DMS153 (cell line): ENCODE data around the gene SPOUT1.

Experiments
- DNase-seq: peaks from one replicate; lab custom pipeline; 2025; lab: John Stamatoyannopoulos, UW

Gene SPOUT1

DNA sequence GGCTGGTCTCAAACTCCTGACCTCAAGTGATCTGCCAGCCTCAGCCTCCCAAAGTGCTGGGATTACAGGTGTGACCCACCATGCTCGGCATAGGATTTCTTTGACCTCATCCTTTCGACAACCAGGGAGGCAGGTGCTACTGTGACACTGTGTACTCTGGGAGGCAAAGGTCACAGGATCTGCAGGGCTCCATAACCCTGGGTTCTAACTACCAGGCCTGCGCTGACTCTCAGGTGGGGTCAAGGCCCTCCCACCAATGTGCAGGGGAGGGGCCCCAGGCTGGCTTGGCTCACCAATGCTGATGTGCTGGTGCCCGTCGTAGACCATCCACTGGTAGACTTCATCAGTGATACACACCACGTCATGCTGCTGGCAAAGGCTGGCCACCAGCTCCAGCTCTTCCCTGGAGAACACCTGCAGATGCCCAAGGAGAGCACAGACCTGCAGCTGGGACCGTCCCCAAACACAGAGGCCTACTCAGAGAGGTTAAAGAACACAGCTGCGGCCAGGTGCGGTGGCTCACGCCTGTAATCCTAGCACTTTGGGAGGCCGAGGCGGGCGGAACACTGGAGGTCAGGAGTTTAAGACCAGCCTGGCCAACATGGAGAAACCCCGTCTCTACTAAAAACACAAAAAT is 7.0 kb upstream of the SPOUT1 start:
- DNase-seq = no peak

DNA sequence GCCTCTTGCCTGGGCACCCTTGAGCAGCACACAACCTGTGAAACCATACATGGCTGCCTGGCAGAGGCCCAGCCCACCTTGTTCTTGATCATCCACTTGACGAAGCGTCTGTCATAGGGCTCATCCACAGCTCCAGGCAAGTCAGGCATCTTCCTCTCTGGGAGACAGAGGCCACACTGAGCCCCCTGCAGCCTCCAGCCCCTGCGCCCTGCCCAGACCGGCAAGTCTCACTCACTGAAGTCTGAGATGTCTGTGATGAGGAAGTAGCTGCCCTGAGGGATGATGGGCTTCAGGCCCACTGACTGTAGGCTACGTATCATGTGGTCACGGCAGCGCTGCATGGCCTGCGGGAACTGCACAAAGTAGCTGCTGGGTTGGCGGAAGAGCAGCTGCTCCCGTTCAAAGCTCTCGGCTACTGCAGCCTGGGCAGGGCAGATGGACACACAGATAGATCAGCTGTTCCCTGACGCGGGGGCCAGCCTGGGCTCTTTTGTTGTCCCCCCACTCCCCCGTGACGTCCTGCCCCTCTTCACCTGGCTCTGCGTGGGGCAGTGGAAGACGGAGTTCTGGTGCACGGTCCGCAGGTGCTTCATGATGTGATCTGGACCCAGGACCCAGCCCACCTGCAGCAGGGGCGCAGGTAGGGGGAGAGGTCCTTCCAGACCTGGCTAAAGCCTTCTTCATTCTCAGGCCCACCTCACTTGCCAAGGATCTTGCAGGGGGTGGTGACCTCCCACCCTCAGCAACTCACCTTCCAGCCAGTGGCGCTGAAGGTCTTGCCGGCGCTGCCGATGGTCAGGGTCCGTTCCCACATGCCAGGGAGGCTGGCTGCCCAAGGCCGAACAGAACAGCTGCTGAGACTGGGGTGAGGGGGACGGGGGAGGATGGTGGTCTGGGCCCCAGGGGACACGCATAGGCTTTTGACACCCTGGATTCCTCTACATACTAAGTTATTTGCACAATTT is 5.9 kb upstream of the SPOUT1 start:
- DNase-seq = no peak

DNA sequence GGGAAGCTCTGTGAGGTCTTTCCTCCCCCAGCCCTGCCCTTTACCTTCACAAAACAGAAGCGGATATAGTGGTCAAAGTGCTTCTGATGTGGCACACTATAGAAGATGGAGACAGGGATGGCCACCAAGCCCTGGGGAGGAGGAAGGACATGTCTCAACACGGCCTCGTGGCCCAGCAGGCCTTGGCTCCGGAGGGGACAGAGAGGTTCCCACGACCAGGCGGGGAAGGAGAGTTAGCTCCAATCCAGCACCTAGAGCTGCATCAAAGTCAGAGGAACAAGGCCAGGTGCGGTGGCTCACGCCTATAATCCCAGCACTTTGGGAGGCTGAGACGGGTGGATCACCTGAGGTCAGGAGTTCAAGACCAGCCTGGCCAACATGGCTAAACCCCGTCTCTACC is 4.1 kb upstream of the SPOUT1 start:
- DNase-seq = no peak

DNA sequence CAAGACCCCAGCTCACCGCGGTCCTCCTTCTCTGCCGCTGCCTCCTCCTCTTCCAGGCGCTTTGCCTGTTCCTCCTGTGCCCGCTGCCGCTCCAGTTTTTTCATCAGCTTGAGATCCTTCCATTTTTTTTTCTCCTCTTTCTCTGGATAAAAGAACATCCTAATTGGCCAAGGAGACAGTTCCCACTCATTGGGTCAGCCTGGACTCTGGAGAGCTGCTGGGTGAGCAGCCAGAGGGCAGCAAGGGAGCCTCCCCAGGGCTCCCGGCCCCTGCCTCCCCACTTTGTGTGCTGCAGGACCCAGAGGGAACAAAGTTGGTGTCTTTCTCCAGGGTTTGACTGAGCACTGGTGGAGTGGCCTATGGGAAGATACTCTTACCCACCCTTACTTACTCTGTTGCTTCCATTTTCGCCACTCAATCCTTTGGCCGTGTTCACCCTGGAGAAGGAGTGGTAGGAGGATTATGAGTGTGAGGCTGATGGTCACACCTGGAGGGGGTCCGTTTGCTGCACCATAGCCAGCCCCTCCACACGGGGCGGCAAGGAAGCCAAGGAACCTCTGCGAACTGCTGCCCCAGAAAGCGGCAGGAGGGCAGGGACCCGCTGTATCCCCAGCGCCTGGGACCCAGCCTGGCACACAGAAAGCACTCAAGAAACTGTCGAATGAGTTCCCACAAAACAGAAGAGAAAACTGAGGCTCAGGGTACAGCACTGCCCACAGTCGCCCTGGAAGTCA is 708 bp downstream of the SPOUT1 start:
- DNase-seq = no peak

DNA sequence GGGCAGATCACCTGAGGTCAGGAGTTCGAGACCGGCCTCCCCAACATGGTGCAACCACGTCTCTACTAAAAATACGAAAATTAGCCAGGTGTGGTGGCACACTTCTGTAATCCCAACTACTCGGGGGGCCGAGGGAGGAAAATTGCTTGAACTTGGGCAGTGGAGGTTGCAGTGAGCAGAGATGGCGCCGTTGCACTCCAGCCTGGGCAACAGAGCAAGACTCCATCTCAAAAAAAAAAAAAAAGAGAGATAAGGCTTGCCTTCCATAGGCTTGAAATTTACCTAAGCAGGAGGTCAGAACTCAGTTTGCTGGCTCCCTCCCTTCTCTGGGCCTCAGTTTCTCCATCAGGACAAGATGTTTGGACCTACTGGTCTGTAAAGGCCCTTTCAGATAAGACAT is 1.3 kb downstream of the SPOUT1 start:
- DNase-seq = no peak

DNA sequence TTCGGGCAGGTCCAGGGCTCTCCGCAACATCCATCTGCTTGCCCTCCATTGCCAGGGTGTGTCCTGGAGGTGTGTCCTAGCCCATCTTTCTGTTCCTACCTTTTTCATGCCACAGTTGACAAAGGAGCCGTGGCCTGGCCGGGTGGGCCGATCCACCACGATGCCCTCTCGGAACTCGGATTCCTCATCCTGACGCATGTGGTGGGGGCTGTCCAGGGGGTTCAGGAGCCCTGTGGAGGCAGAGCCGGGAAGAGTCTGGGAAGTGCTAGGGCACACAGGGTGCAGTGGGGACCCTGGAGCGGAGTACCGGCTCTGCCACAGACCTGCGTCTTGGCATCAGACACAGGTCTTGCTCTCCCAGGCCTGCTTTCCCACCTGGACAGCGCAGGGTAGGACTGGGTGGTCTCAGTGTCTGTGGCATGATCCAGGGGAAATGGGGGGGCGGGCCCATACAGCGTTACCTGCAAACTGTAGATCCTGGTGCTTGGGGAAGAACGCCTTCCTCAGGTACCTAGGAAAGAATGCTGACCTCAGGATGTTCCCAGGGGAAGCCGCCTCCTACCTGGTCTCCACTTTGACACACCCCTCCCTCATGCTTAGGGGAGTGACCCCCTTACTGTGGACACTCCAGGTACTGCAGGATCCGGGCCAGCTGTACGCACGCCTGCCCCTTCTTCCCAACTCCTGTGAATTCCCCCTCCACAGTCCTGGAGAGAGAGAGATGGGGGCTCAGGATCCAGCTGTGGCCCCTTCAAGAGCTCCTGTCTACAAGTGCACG is 3.5 kb downstream of the SPOUT1 start:
- no peak for DNase-seq

DNA sequence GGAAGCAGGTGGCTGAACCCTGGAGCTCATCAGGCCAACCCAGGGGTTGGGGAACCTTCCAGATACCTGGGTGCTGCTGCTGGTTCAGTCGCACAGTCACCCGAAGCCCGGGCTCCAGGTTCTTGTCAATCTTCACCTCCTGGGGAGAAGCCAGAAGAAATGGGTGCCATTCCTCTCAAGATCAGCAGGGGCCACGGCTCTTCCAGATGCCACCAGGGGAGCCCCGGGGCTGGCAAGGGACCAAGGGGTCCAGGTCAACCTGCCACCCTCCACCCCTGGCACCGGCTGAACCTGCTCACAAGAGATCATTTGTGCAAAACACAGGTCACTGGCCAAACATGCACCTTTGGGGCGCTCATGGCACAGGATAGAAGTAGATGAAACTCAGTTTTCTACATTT is 4.7 kb downstream of the SPOUT1 start:
- no peak for DNase-seq

DNA sequence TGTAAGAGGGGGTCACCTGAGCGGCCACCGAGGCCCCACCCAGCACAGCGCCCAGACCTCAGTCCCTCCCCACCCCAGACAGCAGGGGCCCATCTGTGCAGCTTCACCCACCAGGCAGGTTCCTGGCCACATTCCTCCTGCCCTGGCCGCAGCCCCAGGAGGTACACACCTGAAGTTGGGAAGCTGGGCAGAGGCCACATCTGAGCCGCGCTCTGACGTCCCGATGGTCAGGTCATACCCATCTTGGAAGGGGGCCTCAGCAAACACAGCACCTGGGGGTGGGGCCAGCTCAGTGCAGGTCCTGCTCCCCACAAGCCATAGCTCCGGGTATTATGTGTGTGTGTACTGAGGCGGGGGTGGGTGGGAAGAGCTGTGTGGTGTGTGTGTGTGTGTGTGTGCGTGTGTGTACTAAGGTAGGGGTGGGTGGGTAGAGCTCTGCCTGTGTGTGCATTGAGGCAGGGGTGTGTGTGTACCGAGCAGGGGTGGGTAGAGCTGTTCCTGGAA is 5.6 kb downstream of the SPOUT1 start:
- DNase-seq = no peak

DNA sequence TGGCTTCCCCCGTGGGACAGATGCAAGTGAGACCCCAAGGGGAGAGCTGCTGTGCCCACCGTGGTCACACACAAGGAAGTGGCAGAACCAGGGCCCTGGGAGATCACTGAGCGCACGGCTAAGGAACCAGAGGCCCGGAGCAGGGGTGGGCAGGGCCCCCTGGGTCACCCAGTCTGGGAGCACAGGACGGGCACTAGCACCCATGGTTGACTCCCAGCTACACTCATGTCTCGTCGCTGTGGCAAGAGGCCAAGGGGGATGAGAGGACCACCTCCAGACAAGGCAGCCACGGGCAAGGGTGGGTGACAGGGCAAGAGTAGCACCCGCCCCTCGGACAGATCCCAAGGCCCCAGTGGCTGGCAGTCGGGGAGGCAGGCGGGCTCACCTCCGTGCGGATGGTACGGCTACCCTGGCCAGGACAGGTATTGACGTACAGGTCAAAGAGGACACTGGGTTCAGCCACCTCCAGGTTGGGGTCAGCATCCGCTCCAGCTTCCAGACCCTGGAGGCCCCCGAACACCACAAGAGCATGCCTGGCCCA is 6.2 kb downstream of the SPOUT1 start:
- DNase-seq = no peak

DNA sequence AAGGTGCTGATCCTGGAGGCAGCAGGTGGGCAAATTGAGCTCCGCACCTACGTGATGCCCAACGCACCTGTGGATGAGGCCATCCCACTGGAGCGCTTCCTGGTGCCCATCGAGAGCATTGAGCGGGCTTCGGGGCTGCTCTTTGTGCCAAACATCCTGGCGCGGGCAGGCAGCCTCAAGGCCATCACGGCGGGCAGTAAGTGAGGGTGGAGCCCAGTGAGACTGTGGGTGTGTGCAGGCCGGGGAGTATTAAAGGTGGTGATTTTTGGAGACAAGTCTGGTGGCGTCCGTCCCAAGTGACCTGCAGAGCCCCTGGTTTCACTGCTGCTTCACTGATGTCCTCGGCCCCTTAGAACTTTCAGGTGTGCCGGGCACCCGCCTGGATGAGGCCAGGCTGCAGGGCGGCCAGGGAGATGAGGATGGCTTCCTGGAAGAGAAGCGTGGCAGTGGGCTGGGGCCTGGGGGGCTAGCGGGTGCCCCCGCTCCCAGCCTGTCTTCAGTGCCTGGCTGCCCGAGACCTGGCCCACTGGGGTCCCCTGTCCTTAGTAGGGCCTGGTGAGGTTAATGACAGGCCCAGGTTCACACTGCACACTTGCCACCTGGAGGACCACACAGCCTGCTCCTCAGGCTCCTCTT is 7.1 kb downstream of the SPOUT1 start:
- DNase-seq = no peak

DNA sequence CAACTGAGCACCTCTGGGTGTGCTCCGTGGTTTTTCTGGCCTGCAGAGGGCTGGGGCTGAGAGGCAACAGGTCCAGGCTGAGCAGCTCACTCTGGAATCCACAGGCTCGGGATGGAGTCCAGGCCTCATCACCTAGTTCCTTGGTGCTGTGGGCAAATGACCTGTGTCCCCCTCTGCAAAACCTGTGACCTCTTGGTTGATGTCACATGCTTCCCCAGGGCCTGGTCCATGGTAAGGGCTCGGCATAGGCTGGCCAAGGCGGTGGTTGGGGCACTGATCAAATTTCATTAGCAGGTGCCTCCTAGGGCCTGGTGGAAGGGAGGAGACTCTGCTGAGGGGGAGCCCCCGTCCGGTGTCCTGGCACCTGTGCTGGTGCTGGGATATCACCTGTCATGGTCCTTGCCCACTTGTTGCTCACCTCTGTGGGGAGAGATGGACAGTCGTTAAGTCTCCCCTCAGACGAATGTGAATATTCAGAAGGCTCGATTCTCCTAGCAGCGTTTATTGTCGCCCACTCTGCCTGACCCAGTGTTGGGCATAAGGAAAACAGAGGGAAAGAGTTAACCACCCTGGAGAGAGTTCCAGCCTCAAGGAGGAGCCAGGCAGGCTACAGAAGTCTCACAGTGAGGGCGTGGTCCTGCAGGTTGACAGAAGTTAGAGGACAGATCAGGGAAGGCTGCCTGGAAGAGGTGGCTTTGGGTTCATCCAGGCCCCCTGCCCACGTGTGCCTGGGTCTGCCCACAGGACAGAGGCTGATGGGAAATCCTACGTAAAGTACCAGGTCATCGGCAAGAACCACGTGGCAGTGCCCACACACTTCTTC is 7.8 kb downstream of the SPOUT1 start:
- DNase-seq = no peak

DNA sequence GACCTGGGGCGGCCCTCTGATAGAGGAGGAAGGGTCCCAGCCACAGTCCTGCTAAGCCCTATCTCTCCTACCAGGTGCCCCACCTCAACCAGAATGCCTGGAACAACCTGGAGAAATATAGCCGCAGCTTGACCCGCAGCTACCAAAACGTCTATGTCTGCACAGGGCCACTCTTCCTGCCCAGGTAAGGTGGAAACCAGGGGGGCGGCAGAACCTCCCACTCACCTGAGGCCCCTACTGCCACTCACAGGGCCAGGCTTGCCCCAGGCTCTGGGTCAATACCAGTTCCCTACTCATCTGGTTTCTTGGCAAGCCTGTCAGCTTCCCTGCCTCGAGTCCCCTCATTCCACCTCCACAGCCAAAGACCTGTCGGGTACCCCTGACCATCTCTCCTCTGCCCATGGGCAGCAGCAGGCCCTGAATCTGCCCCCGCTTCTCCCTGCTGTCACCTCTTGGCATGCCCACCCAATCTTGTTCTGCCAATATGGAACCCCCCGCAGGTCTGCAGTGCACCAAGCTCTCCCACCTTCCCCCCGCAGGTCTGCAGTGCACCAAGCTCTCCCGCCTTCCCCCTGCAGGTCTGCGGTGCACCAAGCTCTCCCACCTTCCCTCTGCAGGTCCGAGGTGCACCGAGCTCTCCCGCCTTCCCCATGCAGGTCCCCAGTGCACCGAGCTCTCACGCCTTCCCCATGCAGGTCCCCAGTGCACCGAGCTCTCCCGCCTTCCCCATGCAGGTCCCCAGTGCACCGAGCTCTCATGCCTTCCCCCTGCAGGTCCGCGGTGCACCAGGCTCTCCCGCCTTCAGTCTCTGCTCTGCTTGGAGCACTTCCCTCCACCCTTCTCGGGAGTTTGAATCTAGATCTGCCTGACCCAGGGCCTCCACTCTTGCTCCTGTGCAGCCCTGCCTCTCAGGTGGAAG is 8.7 kb downstream of the SPOUT1 start:
- no peak for DNase-seq

DNA sequence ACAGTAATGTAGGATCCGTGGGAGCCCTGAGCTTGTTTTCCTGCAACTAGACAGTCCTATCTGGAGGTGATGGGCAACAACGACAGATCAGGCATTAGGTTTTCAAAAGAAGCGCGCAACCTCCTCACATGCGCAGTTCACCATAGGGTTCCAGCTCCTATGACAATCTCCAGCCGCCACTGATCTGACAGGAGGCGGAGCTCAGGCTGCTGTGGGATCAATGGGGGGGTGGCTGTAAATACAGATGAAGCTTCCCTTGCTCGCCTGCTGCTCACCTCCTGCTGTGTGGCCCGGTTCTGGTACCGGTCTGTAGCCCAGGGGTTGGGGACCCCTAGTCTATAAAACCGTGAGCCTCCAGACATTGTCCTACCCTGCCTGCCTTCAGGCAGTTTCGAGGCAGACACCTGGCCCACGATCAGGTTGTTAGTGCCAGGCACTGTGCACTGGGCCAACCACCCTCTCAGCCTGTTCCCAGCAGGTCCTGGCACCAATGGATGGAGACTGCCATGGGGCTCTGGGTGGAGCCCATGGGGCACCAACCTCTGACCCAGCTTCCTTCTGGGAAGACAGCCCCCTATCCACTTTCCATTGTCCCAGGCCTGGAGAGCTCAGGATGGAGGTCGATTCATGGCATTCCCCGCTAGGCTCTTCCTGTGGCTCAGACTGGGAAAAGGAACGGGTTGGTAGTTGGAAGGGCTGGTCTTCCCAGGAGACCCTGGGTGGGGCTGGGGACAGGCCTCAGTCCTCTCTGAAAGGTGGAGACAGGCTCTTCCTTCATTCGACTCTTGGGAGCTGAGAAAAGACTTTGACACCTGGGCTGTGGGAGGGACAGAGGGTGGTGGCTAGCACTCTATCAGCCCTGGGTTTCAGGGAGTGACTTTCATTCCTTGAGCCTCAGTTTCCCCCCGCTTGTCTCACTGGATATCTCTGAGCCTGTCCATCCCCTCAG is 9.6 kb downstream of the SPOUT1 start:
- peak; percentile 3 for DNase-seq

DNA sequence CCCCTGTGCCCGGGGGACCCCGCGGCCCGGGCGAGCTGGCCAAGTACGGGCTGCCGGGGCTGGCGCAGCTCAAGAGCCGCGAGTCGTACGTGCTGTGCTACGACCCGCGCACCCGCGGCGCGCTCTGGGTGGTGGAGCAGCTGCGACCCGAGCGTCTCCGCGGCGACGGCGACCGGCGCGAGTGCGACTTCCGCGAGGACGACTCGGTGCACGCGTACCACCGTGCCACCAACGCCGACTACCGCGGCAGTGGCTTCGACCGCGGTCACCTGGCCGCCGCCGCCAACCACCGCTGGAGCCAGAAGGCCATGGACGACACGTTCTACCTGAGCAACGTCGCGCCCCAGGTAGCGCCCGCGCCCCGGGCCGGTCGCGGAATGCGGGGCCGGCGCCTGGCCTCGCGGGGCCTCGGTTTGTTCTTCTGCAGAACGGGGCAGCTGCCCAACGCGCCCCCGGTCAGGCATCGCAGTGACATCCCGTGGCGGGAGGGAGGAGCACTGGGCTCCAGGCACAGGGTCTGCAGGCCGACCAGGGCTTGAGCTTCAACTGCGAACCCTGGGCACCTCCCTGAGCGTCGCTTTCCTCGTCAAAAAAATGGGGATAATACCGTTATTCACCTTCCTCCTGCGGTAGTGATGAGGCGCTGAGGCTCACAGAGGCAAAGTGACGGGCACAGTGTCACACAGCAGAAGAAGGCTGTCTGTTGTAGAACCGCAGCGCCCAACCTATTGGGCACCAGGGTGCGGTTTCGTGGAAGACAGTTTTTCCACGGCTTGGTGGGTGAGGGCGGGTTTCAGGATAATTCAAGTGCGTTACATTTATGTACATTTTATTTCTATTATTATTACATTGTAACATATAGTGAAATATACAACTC is 10.5 kb downstream of the SPOUT1 start:
- DNase-seq = no peak

DNA sequence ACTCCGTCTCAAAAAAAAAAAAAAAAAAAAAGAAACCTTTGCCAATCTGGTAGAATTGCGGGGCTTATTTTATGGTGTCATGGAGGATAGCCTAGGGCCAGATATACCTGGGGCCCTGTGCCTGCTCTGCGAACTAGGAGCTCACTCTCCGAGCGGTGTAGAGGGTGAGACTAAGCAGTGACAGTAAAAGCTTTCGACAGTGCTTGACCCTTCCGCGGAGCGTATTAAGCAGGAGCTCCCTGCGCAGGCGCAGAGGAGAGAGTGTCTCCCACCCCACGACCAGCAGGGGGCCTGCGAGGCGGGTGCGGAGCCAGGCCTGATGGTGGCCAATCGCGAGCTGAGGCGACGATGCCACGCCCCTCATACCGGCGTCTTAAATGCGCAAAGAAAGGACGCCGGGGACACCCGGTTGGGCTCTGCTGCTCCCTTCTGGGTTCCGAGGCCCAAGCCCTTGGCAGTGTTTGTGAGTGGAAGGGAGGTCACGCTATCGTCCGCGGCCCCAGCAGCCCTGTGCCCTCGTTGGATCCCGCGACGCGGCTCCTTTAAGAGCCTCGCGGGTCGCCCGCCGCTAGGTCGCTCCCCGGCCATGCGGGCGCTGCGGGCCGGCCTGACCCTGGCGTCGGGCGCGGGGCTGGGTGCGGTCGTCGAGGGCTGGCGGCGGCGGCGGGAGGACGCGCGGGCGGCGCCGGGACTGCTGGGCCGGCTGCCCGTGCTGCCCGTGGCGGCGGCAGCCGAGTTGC is 11.3 kb downstream of the SPOUT1 start, which contains the start of gene ENDOG:
TSS of gene ENDOG (plus strand) at position 402 of the 740 bp plus-strand sequence. CDS start at position 587, 185 bp downstream.
- peak; percentile 96 for DNase-seq

DNA sequence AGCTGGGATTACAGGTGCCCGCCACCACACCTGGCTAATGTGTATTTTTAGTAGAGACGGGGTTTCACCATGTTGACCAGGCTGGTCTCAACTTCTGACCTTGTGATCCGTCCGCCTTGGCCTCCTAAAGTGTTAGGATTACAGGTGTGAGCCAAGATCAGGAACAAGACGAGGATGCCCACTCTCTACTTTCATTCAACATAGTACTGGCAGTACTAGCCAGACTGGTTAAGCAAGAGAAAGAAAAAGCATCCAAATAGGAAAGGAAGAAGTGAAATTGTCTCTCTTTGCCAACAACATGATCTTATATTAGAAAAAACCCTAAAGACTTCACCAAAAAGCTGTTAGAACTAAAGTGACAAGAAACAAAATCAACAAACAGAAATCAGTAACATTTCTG is 18.7 kb downstream of the SPOUT1 start:
- no peak for DNase-seq
